OCI-LY3 (cell line): ENCODE data around the gene BBS2.

ENCODE experiments used
- H2AFZ ChIP-seq: fragments of 200-600, 300-600 bp; shearing (Covaris generic); 2 replicates; pipeline ENCODE4 v1.6.0; 2014; ENCODE audit warnings: antibody characterized with exemption, low read depth, low read length
- H3K27ac ChIP-seq: fragments of 200-600, 300-600 bp; sonication (generic); 2 replicates; pipeline ENCODE4 v1.5.1; 2014; ENCODE audit warnings: mild to moderate bottlenecking, low read length, moderate library complexity, mixed read lengths
- H3K27me3 ChIP-seq: fragments of 200-600, 300-600 bp; sonication (generic); 2 replicates; pipeline ENCODE4 v1.6.1; 2014; ENCODE audit warnings: low read depth, low read length, mixed read lengths
- H3K36me3 ChIP-seq: fragments of 200-600, 300-600 bp; sonication (generic); replicated peaks from 2 replicates; pipeline ENCODE3; 2014; ENCODE audit warnings: low read depth, low read length, mixed read lengths
- H3K4me1 ChIP-seq: fragments of 300-600, 200-600 bp; sonication (generic); 2 replicates; pipeline ENCODE4 v1.6.1; 2014; ENCODE audit warnings: low read length, mixed read lengths
- H3K4me2 ChIP-seq: fragments of 200-600, 300-600 bp; sonication (generic); 2 replicates; pipeline ENCODE4 v1.6.1; 2014; ENCODE audit warnings: low read length, mixed read lengths
- H3K4me3 ChIP-seq: fragments of 300-600, 200-600 bp; sonication (generic); 2 replicates; pipeline ENCODE4 v1.5.1; 2014; ENCODE audit warnings: antibody characterized with exemption, mild to moderate bottlenecking, low read length, moderate library complexity
- H3K79me2 ChIP-seq: fragments of 300-600, 200-600 bp; shearing (Covaris generic); 2 replicates; pipeline ENCODE4 v1.6.1; 2014; ENCODE audit warnings: mild to moderate bottlenecking, low read length, mixed read lengths
- H3K9ac ChIP-seq: fragments of 300-600, 200-600 bp; shearing (Covaris generic); 2 replicates; pipeline ENCODE4 v1.6.0; 2014; ENCODE audit warnings: mild to moderate bottlenecking, low read length, moderate library complexity
- H3K9me3 ChIP-seq: fragments of 200-600, 300-600 bp; shearing (Covaris generic); 2 replicates; pipeline ENCODE4 v1.6.1; 2014; ENCODE audit warnings: low read length, mixed read lengths; ENCODE audit not compliant: insufficient read depth
- H4K20me1 ChIP-seq: fragments of 200-600, 300-600 bp; sonication (generic); 2 replicates; pipeline ENCODE4 v1.6.1; 2016; ENCODE audit warnings: low read length, mixed read lengths; ENCODE audit not compliant: insufficient read depth
- EZH2phosphoT487 ChIP-seq: fragments of 200-600 bp; shearing (Covaris generic); IDR thresholded peaks from 2 replicates; pipeline ENCODE4 v1.6.1; 2018; ENCODE audit warnings: antibody characterized with exemption, mixed run types, low read depth
- TF ChIP-seq, protein P1 (sequence below): fragments of 200-600, 300-600 bp; sonication (generic); IDR thresholded peaks from 2 replicates; pipeline ENCODE4 v1.5.1; 2014; ENCODE audit warnings: antibody characterized with exemption, low read length, low read depth

Gene BBS2

DNA sequence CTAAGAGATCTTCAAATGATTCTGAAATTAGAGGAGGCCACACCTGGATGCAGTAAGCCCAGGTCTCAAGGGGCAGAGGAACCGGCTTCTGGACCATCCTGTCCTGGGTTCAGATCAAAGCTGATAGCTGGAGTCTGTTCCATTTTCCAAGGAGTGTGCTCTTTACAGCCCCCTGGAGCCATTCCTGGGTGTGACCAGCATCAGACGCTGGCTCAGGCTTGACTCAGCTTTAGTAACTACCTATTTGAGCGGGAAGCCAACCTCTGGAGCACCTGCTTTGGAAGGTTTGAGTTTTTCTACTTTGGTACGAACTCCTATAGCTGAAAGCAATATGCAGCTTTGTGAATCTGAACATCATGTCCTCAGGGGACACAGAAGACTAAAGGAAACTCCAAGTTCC, 12.9 kb upstream of the BBS2 start:
- H3K4me1 ChIP-seq, result no peaks in the 10 kb centered on the region
- H3K4me3 ChIP-seq, result no peak overlapping the region
- no peaks in the 10 kb centered on the region for H3K79me2 ChIP-seq
- peaks cover 13% of the 10 kb centered on the region for H3K27me3 ChIP-seq
- no peaks in the 10 kb centered on the region for H4K20me1 ChIP-seq
- no peaks in the 10 kb centered on the region for H3K9me3 ChIP-seq
- TF ChIP-seq, protein P1, sequence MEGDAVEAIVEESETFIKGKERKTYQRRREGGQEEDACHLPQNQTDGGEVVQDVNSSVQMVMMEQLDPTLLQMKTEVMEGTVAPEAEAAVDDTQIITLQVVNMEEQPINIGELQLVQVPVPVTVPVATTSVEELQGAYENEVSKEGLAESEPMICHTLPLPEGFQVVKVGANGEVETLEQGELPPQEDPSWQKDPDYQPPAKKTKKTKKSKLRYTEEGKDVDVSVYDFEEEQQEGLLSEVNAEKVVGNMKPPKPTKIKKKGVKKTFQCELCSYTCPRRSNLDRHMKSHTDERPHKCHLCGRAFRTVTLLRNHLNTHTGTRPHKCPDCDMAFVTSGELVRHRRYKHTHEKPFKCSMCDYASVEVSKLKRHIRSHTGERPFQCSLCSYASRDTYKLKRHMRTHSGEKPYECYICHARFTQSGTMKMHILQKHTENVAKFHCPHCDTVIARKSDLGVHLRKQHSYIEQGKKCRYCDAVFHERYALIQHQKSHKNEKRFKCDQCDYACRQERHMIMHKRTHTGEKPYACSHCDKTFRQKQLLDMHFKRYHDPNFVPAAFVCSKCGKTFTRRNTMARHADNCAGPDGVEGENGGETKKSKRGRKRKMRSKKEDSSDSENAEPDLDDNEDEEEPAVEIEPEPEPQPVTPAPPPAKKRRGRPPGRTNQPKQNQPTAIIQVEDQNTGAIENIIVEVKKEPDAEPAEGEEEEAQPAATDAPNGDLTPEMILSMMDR, result no peak
- TF ChIP-seq EZH2phosphoT487, result no peak
- H3K4me2 ChIP-seq, result no peak overlapping the region
- H3K9ac ChIP-seq, result no peak overlapping the region
- H3K27ac ChIP-seq, result no peak overlapping the region
- no peaks in the 10 kb centered on the region for H3K36me3 ChIP-seq
- no peak overlapping the region for H2AFZ ChIP-seq

DNA sequence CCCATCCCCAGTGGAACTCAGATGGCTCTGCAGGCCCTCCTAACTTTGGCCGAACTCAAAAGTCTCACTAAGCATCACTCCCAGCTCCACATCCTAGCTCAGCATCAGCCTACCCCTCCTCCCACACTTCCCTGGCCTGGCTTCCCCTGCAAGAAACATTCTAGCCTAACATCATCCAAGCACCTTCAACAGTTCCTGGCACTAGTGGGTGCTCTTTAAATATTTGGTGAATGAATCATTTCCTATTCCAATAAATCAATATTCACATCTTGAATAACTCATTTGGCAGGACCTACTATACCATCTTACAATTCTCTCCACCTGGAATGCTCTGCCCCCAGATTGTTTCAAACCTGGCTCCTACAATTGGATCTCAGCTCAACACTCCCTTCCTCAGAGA, 11.0 kb upstream of the BBS2 start:
- Histone ChIP-seq H3K4me2 (no peak overlapping the region), H3K27me3 (peaks cover 9% of the 10 kb centered on the region), H4K20me1 (no peaks in the 10 kb centered on the region), H3K9ac (no peak overlapping the region), H3K4me3 (no peak overlapping the region), H2AFZ (no peak overlapping the region), H3K27ac (no peak overlapping the region), H3K79me2 (no peaks in the 10 kb centered on the region), H3K9me3 (no peaks in the 10 kb centered on the region), H3K4me1 (no peaks in the 10 kb centered on the region), H3K36me3 (no peaks in the 10 kb centered on the region)
- no peak for TF ChIP-seq EZH2phosphoT487
- TF ChIP-seq, protein P1, result no peak

DNA sequence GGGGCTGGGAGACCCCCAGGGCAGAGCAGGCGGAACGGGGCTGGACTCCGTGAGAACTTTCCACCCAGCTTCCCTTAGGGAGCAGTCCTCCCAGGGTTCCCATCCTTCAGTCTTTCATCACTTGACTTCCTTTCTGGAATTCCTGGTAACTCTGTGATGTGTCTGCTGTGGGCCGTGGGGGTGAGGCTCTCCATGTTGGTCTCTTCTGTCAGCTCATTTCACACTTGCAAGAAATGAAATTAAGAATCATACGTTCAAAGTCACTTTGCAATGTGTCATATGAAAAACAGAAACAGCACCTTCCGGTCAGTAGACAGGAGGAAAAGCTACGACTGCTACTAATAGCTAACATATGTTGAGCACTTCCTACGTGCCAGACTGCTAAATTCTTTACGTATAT, 5.4 kb upstream of the BBS2 start:
- H2AFZ ChIP-seq, result no peak overlapping the region
- H3K4me3 ChIP-seq, result no peak overlapping the region
- no peaks in the 10 kb centered on the region for H3K36me3 ChIP-seq
- H4K20me1 ChIP-seq, result no peaks in the 10 kb centered on the region
- H3K79me2 ChIP-seq, result no peaks in the 10 kb centered on the region
- H3K9ac ChIP-seq, result no peak overlapping the region
- TF ChIP-seq, protein P1, result no peak
- no peak for TF ChIP-seq EZH2phosphoT487
- 0 out of 2 replicates have a peak, but pooled peaks cover 6% of the 10 kb centered on the region for H3K27me3 ChIP-seq
- no peak overlapping the region for H3K27ac ChIP-seq
- H3K4me2 ChIP-seq, result no peak overlapping the region
- H3K9me3 ChIP-seq, result no peaks in the 10 kb centered on the region
- peaks cover 5% of the 10 kb centered on the region for H3K4me1 ChIP-seq

DNA sequence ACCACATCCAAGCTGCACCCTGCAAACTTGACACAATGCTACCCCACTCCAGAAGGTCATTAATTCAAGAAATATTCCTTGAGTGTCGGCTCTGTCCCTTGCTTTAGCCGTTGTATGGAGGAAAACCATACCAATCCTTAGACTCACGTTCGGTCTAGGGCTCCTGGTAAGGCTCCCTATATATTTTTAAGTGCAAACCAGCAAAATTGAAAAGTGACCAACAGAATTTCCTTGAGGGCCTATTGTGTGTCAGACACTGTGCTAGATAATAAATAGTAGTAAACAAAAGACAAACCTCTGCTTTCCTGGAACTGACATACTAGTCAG, 390 bp upstream of the BBS2 start:
- Histone ChIP-seq H3K4me1 (peaks cover 8% of the 10 kb centered on the region), H3K27ac (no peak overlapping the region), H3K9me3 (no peaks in the 10 kb centered on the region), H3K4me2 (peak overlapping the region; percentile 86), H3K79me2 (no peaks in the 10 kb centered on the region), H2AFZ (peak overlapping the region; percentile 96), H3K4me3 (peak overlapping the region; percentile 89), H3K27me3 (no peaks in the 10 kb centered on the region), H3K9ac (peak overlapping the region; percentile 64), H4K20me1 (no peaks in the 10 kb centered on the region), H3K36me3 (no peaks in the 10 kb centered on the region)
- TF ChIP-seq EZH2phosphoT487, result no peak
- TF ChIP-seq, protein P1, result no peak
